ENCODE results near the gene MGLL. TPM values are rescaled to one million over a fixed set of nuclear protein-coding genes. Genes with fewer than 3 reads are reported as not detected.

MGLL gene
- total RNA-seq, 2 donors from 2014 or later: 123 to 200 TPM

GRCh38 chr3:127711896-127712295, 110.4 kb downstream of the MGLL start:
- TF ChIP-seq, protein P1, sequence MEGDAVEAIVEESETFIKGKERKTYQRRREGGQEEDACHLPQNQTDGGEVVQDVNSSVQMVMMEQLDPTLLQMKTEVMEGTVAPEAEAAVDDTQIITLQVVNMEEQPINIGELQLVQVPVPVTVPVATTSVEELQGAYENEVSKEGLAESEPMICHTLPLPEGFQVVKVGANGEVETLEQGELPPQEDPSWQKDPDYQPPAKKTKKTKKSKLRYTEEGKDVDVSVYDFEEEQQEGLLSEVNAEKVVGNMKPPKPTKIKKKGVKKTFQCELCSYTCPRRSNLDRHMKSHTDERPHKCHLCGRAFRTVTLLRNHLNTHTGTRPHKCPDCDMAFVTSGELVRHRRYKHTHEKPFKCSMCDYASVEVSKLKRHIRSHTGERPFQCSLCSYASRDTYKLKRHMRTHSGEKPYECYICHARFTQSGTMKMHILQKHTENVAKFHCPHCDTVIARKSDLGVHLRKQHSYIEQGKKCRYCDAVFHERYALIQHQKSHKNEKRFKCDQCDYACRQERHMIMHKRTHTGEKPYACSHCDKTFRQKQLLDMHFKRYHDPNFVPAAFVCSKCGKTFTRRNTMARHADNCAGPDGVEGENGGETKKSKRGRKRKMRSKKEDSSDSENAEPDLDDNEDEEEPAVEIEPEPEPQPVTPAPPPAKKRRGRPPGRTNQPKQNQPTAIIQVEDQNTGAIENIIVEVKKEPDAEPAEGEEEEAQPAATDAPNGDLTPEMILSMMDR (IDR thresholded peaks at IDR 0.05): no peak
- Histone ChIP-seq H3K27ac (no peak overlapping the region), H3K27me3 (no peaks in the 10 kb centered on the region), H3K9me3 (no peaks in the 10 kb centered on the region), H3K4me3 (no peak overlapping the region), H3K36me3 (peaks cover 6% of the 10 kb centered on the region), H3K4me1 (no peaks in the 10 kb centered on the region), H3K9ac (ENCODE audit: low read depth in 2 of 2, low read length in 2 of 2) (no peak overlapping the region)
- intact Hi-C loops (cut with DNase I): no loop called here
- DNase-seq: no peak

- no peak for DNase-seq
- Histone ChIP-seq H3K9ac (ENCODE audit: low read depth in 2 of 2, low read length in 2 of 2) (no peak overlapping the region), H3K9me3 (no peaks in the 10 kb centered on the region), H3K27ac (no peak overlapping the region), H3K4me1 (no peaks in the 10 kb centered on the region), H3K4me3 (no peak overlapping the region), H3K36me3 (peaks cover 6% of the 10 kb centered on the region), H3K27me3 (no peaks in the 10 kb centered on the region)
- TF ChIP-seq, protein P1 (IDR thresholded peaks at IDR 0.05): no peak
- intact Hi-C loops (cut with DNase I): no loop called here
Measured at GRCh38 chr3:127711021-127711695, 111.2 kb downstream of the MGLL start.

- no peak overlapping the region for H3K27ac ChIP-seq
- H3K27me3 ChIP-seq: no peaks in the 10 kb centered on the region
- no peaks in the 10 kb centered on the region for H3K4me1 ChIP-seq
- H3K9me3 ChIP-seq: no peaks in the 10 kb centered on the region
- no peak for DNase-seq
- H3K4me3 ChIP-seq: no peak overlapping the region
- H3K9ac ChIP-seq (ENCODE audit: low read depth in 2 of 2, low read length in 2 of 2): no peak overlapping the region
- peaks cover 6% of the 10 kb centered on the region for H3K36me3 ChIP-seq
- intact Hi-C loops (cut with DNase I): no loop called here
- TF ChIP-seq, protein P1 (IDR thresholded peaks at IDR 0.05): no peak
Measured at GRCh38 chr3:127710155-127710941, 112.0 kb downstream of the MGLL start.

- no peaks in the 10 kb centered on the region for H3K27me3 ChIP-seq
Measured at GRCh38 chr3:127709320-127710060, 112.8 kb downstream of the MGLL start.

DNA sequence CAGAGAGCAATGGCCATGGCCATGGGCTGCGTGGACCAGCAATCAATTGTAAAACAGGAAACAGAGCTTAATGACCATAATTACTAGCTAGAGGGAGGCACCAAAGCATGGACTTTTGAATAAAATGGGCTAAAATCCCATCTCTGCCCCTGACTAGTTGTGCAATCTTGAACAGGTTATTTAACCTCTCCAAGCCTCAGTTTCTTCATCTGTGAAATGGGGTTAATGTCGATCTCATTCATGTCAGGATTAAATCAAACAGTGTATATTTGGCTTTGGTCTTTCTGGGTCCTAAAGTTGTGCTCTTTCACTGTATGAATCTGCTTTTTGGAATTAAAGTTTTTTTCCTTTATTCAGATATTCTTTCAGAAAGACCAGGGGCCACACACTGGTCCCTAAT, 113.5 kb downstream of the MGLL start:
- intact Hi-C loops (cut with DNase I): no loop called here
- TF ChIP-seq, protein P1 (IDR thresholded peaks at IDR 0.05): no peak
- no peak overlapping the region for H3K9ac ChIP-seq (ENCODE audit: low read depth in 2 of 2, low read length in 2 of 2)
- peaks cover 6% of the 10 kb centered on the region for H3K36me3 ChIP-seq
- no peaks in the 10 kb centered on the region for H3K4me1 ChIP-seq
- no peak overlapping the region for H3K4me3 ChIP-seq
- no peaks in the 10 kb centered on the region for H3K9me3 ChIP-seq
- H3K27me3 ChIP-seq: no peaks in the 10 kb centered on the region
- H3K27ac ChIP-seq: no peak overlapping the region
- no peak for DNase-seq

More at GRCh38 chr3:127709320-127710060, 112.8 kb downstream of the MGLL start:
- DNase-seq: no peak
- Histone ChIP-seq H3K27ac (no peak overlapping the region), H3K36me3 (peaks cover 6% of the 10 kb centered on the region), H3K9ac (ENCODE audit: low read depth in 2 of 2, low read length in 2 of 2) (no peak overlapping the region), H3K4me1 (no peaks in the 10 kb centered on the region), H3K9me3 (no peaks in the 10 kb centered on the region), H3K4me3 (no peak overlapping the region)
- TF ChIP-seq, protein P1 (IDR thresholded peaks at IDR 0.05): no peak
- intact Hi-C loops (cut with DNase I): no loop called here
